NCI-H2081 (cell line): ENCODE data around the gene APOL1.
A peak's percentile ranks its signal among the peaks of the same experiment; 100 is the strongest.
"Not testable (repeated sequence)": the region's sequence is repeated elsewhere in the genome, so short reads cannot be mapped to it uniquely, and the experiment has no call there.

Experiments
- DNase-seq, 2 experiments: peaks; one replicate each; lab custom pipeline; 2025; lab: John Stamatoyannopoulos, UW

The APOL1 gene

DNA sequence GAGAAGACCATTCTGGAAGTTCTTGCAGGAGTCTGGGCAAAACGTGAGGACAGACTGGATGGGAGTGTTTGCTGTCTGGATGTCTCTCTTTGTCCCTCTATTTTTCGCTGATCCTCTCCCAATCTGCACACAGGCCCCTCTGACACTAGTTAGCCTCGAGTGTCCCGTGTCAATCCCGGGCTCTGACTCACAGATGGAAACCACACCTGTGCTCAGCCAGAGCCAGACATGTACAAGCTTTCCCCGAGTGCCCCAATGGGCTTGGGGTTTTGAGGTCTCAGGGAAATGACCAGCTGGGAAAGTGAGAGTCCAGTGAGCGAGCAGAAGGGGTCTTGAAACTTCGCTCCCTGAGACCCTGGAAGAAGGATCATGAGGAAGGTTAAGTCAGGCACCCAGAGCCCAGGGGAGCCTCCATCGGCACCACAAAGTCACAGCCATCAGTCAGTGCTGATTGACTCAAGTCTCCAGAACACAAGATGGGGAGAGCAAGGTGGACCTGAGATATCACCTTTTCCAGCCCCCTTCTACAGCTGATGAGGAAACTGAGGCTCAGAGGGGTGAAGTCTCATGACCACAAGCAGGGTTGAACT, 27.5 kb upstream of the APOL1 start:
- DNase-seq: no peak

DNA sequence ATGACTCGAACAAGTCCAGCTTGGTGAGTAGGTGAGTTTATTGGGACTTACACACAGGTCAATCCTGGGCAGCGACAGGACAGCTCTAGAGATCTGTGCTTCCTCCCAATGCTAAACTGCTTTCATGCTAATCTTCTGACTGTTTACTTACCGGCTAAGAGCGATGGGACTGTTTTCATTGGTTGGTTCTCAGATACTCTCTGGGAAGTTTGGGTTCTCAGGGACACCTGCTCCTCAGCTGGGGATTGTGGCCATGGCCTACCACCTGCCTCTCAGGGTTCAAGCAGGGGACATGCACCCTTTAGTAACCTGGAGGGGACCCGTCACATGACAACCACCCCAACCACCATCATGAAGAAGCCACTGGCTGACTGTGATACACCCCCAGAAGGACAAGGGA, 26.7 kb upstream of the APOL1 start:
- DNase-seq: no peak

DNA sequence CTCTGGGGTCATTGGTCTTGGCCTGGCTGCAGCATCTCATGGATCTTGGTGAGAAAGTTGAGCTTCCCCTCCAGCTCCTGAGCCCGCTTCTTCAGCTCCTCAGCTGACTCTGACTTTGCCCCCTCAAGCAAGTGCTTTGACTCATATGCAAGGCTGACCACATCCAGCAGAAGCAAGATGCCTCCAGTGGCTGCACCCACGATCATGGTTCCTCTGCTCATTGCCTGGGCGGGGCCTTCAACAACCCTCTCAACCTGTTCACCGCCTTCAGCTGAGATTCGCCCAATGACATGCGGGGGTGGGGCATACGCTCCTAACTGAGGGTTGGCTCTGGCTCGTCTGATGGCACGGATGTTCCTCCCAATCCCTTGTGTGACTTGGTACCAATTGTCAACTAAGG, 25.5 kb upstream of the APOL1 start:
- no peak for DNase-seq

- DNase-seq: no peak
Observed at GRCh38 chr22:36227806-36228205, 25.1 kb upstream of the APOL1 start.

DNA sequence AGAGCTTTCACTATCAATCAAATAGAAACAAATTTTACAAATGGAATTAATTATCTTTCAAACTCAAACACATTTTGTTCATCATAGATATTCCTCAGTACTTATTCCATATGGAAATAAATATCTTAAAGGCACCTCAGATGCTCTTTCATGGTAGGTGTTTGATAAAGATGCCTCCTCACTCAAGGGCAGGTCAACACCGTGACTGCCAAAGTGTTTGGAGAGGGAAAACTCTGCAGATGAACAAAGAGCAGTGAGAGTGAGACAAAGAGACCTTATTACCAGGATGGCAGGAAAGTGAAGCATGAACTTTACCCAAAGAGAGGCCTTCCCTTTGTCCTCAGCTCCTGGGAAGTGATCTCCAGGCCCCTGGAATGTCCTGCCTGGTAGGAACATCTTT, 24.6 kb upstream of the APOL1 start:
- DNase-seq: not testable (repeated sequence)

DNA sequence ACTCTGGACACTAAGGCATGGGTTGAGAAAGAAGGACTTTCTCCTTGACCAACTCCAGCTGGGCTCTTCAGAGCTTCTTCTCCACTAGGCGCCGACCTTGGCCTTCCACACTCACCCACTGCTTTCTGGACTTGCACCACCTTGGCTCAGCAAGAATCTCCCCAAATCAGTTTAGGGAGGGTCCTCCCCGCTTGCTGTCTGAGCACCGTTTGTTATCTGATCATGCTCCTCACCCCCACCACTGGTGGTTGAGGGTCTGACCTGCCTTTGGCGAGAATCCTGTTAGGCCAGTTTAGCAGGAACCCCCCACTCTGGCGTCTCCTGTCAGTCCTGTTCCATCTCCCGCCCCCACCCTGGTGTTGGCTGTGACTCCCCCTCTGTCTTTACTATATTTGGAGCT, 24.0 kb upstream of the APOL1 start:
- DNase-seq: no peak

DNA sequence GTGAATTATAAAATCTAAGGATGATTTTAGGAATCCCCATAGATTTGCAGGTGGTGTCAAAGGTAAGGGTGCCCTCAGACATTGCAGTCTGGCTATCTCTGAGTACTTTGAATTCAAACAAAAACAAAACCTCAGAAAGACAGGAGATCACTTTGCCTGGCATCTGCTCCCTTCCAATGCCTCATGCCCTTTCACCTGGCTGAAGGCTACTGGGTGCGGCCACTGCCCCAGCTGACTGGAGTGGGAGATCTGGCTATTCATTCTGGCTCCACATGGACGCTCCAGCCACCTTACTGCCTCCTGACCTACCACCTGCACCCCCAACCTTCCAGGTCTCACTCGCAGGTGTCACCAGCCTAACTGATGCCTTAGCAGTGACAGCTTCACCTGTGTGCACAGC, 23.3 kb upstream of the APOL1 start:
- not testable (repeated sequence) for DNase-seq

GRCh38 chr22:36231051-36231450, 21.9 kb upstream of the APOL1 start:
- not testable (repeated sequence) for DNase-seq

GRCh38 chr22:36232715-36233401, 20.1 kb upstream of the APOL1 start:
- no peak for DNase-seq

DNA sequence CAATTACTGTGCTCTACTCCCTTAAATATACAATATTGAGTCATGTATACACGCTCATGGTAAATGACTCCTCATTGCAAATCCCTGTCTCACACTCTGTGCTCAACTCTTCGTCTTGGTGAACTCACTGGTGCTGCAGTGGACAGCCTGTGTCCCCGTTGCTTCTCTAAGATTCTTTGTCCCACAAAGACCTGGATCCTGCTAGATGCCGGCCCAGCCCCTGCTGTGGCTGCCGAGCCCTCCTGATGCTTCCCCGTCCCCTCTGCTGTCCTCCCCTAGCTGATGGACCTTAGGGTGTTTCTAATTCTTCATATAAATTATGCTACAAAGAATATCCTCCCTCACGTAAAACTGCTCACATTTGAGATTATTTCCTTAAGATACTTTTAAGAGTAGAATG, 19.1 kb upstream of the APOL1 start:
- DNase-seq: no peak

GRCh38 chr22:36234213-36234612, 18.7 kb upstream of the APOL1 start:
- DNase-seq: no peak

DNA sequence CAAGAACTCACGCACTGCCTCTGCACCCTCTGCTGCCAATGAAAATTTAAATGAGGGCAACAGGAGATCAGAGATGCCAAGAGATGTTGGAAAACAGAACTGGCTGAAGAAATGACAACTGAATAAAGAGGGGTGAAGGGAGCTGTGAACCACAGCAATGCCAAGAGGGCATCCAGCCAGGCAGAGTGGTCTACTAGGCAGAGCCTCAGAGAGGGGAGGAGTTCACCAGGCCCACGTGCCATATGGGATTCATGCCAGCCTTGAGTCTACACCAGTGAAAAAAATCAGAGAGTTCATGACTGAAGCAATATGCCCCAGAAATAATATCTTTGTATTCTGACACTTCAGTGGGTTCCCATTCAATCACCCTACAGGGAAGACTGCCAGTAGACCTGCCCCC, 18.0 kb upstream of the APOL1 start:
- no peak for DNase-seq

- DNase-seq: no peak
Observed at GRCh38 chr22:36235585-36235984, 17.3 kb upstream of the APOL1 start.

DNA sequence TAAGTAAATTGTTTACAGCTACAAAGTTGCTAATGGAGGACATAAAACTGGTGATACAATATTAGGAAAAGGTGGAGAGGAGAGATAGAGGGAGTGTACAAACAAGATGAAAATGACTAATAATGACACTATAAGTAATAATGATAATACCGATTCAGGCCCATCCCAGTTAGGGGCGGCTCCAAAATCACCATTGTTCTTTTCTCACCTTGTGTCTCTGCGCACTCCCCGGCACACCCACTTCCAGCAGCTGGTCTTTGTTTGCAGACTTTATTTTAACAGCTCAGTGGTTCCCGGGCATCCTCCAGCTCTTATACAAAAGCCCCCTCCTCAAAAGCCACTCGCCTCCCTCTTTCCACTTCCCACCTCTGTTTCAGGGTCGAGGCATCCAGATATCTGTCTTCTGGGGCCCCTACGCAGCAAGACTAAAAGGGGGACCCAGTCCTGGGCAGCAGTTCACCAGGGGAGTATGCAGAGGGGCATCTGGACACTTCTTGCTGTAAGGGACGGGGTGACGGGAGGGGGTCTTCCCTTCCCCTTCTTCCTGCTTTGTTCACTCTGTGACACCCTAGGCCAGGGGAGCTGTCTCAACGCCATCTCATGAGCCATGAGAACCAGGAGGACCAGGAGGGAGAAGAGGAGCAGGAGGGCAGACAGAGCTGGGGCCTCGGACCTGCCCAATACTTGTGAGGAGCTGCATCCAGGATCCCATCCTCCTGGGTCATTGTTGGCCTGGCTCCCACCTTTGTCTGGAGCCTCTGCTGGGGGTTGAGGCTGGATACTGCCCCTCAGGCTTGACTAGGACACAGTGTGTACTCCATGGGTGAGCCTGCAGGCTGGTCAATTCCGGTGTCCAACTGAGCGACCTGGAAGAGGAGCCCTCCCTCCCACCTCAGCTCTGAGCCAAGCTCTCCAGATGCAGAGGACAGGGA, 16.3 kb upstream of the APOL1 start:
- DNase-seq: no peak

GRCh38 chr22:36237462-36238372, 15.2 kb upstream of the APOL1 start:
- DNase-seq: no peak

- peak in 1 of 2 experiments; percentile 53 for DNase-seq
Observed at GRCh38 chr22:36238373-36239149, 14.4 kb upstream of the APOL1 start.

GRCh38 chr22:36239150-36239400, 13.9 kb upstream of the APOL1 start:
- DNase-seq: no peak

DNA sequence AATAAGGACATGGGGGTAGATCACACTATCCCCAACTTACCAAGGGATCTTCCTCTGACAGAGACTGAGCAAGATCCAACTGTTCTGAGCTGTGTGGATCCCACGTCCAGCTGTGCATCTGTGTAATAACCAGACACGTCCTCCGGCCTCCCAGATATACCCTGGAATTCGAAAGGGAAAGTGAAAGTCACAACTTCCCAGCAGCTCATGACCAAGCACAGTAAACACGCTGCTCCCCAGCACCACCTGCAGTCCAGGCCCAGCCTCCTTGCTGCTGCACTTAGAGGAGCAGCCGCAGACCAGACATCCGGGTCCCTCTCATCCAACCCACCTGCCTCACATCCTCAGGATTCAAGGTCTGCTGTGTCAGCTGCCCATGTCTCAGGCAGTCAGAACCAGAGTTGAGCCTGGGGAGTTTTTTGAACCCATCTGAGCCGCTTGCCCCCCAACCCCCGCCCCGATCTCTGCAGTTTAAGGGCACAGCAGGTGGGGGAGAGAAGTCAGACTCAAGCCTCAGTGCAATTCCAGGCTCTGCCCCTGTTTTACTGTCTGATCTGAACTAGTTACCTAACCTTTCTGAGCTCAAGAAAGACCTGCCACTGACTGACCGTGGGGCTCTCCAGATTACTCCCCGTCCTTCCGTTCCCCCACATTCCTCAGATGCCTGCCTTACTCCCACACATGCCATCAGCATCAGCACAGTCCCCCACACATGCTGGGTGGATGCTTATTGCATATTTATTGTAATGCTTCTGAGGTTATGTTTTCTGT, 13.3 kb upstream of the APOL1 start, which contains the start of gene APOL2:
Gene APOL2 (minus strand): TSS at position 127 of the 771 bp plus-strand sequence. CDS start 6,365 bp downstream, outside the sequence.
- DNase-seq: peak; percentile 76 to 90

DNA sequence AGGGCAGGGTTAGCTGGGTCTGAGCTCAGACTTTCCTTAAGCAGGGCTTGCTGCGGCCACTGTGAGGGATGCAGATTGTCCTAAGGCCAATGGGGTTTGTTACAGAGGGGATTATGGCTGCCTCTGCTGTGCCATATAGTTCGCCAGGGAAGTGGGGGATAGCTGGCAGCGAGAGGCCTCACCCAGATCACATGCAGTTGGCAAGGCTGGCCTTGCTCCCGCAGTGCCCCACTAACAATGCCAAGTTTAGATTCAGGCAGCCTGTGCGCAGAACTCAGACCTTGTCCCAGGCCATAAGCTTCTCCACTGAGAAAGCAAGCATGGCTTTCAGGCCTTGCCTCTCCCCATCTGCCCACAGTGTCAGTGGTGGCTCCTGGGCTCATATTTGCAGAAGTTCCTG, 8.9 kb upstream of the APOL1 start:
- DNase-seq: no peak
